Kidney capillary endothelial cell (primary cell): ENCODE results near the gene GPBAR1.
"Not testable (repeated sequence)": the region's sequence is repeated elsewhere in the genome, so short reads cannot be mapped to it uniquely, and the experiment has no call there.

Experiments
- DNase-seq: peaks from one replicate; pipeline ENCODE4 v3.0.0-alpha.2; 2018; ENCODE audit warnings: low spot score

GPBAR1 gene

GRCh38 chr2:218269900-218270720, 9.3 kb downstream of the GPBAR1 start, which contains the start of the genes AAMP and PNKD:
TSS of gene AAMP (minus strand) at chr2:218270137. CDS start at chr2:218270086, 51 bp downstream.
TSS of gene PNKD (plus strand) at chr2:218270519. CDS start at chr2:218270536, 17 bp downstream.
- peak; percentile 99 for DNase-seq

- peak; percentile 37 for DNase-seq
These were observed 10.1 kb downstream of the GPBAR1 start for GRCh38 chr2:218270721-218271486.

- DNase-seq = no peak
These were observed 10.6 kb downstream of the GPBAR1 start for GRCh38 chr2:218271487-218271797.

GRCh38 chr2:218271865-218272530, 11.2 kb downstream of the GPBAR1 start:
- no peak for DNase-seq

- peak; percentile 81 for DNase-seq
These were observed 11.9 kb downstream of the GPBAR1 start for GRCh38 chr2:218272531-218273212.

GRCh38 chr2:218273214-218273907, 12.5 kb downstream of the GPBAR1 start:
- DNase-seq = not testable (repeated sequence)

GRCh38 chr2:218273908-218274249, 13.1 kb downstream of the GPBAR1 start:
- no peak for DNase-seq

- no peak for DNase-seq
These were observed 13.8 kb downstream of the GPBAR1 start for GRCh38 chr2:218274586-218274985.

GRCh38 chr2:218275371-218276072, 14.7 kb downstream of the GPBAR1 start:
- no peak for DNase-seq

- no peak for DNase-seq
These were observed 16.4 kb downstream of the GPBAR1 start for GRCh38 chr2:218276986-218277755.

GRCh38 chr2:218277921-218278320, 17.1 kb downstream of the GPBAR1 start:
- no peak for DNase-seq

GRCh38 chr2:218278531-218279360, 17.9 kb downstream of the GPBAR1 start:
- DNase-seq = no peak

- no peak for DNase-seq
These were observed 19.6 kb downstream of the GPBAR1 start for GRCh38 chr2:218280260-218280870.

- DNase-seq = no peak
These were observed 20.6 kb downstream of the GPBAR1 start for GRCh38 chr2:218281449-218281848.

GRCh38 chr2:218282173-218282991, 21.6 kb downstream of the GPBAR1 start:
- DNase-seq = no peak

- no peak for DNase-seq
These were observed 23.4 kb downstream of the GPBAR1 start for GRCh38 chr2:218284106-218284811.

- no peak for DNase-seq
These were observed 24.8 kb downstream of the GPBAR1 start for GRCh38 chr2:218285604-218286003.
